A549 (cell line): ENCODE data around the gene KHSRP.

Source experiments
- CTCF ChIP-seq: fragments of >200 bp; sonication (Bioruptor Twin); formaldehyde crosslinking; IDR thresholded peaks from 3 replicates; pipeline ENCODE4 v1.5.1; 2016
- KDM1A ChIP-seq: fragments of 200-600 bp; sonication (generic); IDR thresholded peaks from 2 replicates; pipeline ENCODE4 v1.6.1; 2016; ENCODE audit warnings: low read depth, mild to moderate bottlenecking
- RFX5 ChIP-seq: fragments of 450-650 bp; IDR thresholded peaks from 2 replicates; pipeline ENCODE4 v1.7.1; 2014; ENCODE audit warnings: antibody characterized with exemption, mild to moderate bottlenecking, moderate library complexity
- ZNF302 ChIP-seq: fragments of 250-450 bp; sonication (Bioruptor Pico); IDR thresholded peaks from 2 replicates; pipeline ENCODE4 v1.9.0; 2021; ENCODE audit warnings: inconsistent platforms, mild to moderate bottlenecking, moderate library complexity

GRCh38 chr19:6431891-6432290 is 7.3 kb upstream of the KHSRP start:
- TF ChIP-seq ZNF302 (CRISPR knock-in tag) (no peak), RFX5 (no peak), CTCF (no peak), KDM1A (no peak)
